ENCODE measurements around the gene IL20.

DNA sequence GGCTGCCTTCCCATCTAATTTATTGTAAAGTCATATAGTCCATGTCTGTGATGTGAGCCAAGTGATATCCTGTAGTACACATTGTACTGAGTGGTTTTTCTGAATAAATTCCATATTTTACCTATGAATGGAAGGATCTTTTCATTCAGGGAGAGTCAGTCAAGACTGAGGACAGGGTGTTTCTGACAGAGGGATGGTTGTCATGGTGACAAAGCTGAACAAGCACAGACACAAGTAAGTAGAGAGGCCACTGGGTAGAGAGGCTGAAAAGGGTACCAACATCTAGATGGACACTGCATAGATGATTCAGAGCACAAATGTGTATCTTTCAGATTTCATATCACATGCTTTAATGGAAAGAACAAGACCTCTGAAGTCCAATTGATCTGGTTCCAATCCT lies 22.6 kb upstream of the IL20 start:
- TF ChIP-seq, protein P1, sequence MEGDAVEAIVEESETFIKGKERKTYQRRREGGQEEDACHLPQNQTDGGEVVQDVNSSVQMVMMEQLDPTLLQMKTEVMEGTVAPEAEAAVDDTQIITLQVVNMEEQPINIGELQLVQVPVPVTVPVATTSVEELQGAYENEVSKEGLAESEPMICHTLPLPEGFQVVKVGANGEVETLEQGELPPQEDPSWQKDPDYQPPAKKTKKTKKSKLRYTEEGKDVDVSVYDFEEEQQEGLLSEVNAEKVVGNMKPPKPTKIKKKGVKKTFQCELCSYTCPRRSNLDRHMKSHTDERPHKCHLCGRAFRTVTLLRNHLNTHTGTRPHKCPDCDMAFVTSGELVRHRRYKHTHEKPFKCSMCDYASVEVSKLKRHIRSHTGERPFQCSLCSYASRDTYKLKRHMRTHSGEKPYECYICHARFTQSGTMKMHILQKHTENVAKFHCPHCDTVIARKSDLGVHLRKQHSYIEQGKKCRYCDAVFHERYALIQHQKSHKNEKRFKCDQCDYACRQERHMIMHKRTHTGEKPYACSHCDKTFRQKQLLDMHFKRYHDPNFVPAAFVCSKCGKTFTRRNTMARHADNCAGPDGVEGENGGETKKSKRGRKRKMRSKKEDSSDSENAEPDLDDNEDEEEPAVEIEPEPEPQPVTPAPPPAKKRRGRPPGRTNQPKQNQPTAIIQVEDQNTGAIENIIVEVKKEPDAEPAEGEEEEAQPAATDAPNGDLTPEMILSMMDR (IDR thresholded peaks at IDR 0.05): no peak
- TF ChIP-seq POLR2A (IDR thresholded peaks at IDR 0.05): no peak

Data from testis (tissue), 2 donors.